HG02642 (cell line): Measurements from ENCODE around the gene DHX16.
"Not testable (repeated sequence)": the region's sequence is repeated elsewhere in the genome, so short reads cannot be mapped to it uniquely, and the experiment has no call there.

ENCODE experiments used
- ATAC-seq: cut with Tn5 transposase; IDR thresholded peaks from one replicate; pipeline ENCODE4 v1.9.1; 2021; ENCODE audit warnings: mild to moderate bottlenecking; ENCODE audit not compliant: unreplicated experiment, poor library complexity

The DHX16 gene

GRCh38 chr6:30681766-30682142 is 8.9 kb upstream of the DHX16 start:
- no peak for ATAC-seq

- no peak for ATAC-seq
Measured at GRCh38 chr6:30679765-30680535, 7.1 kb upstream of the DHX16 start.

GRCh38 chr6:30678964-30679726 is 6.3 kb upstream of the DHX16 start:
- ATAC-seq = peak; percentile 45

- no peak for ATAC-seq
Measured at GRCh38 chr6:30676660-30677285, 4.0 kb upstream of the DHX16 start.

GRCh38 chr6:30670760-30671527 is 1.9 kb downstream of the DHX16 start:
- ATAC-seq = no peak

GRCh38 chr6:30666300-30666699 is 6.5 kb downstream of the DHX16 start:
- ATAC-seq = not testable (repeated sequence)

- ATAC-seq = no peak
Measured at GRCh38 chr6:30664994-30665767, 7.6 kb downstream of the DHX16 start.

GRCh38 chr6:30657922-30658321 is 14.9 kb downstream of the DHX16 start:
- not testable (repeated sequence) for ATAC-seq

- no peak for ATAC-seq
Measured at GRCh38 chr6:30657454-30657853, 15.4 kb downstream of the DHX16 start.

- ATAC-seq = no peak
Measured at GRCh38 chr6:30656513-30656912, 16.3 kb downstream of the DHX16 start.

- ATAC-seq = no peak
Measured at GRCh38 chr6:30655743-30656094, 17.1 kb downstream of the DHX16 start.

- ATAC-seq = no peak
Measured at GRCh38 chr6:30654798-30655742, 17.7 kb downstream of the DHX16 start.

GRCh38 chr6:30651143-30651542 is 21.7 kb downstream of the DHX16 start:
- no peak for ATAC-seq

- peak; percentile 76 for ATAC-seq
Measured at GRCh38 chr6:30647242-30648116, 25.3 kb downstream of the DHX16 start.

GRCh38 chr6:30646450-30647241 is 26.2 kb downstream of the DHX16 start, which contains the start of gene C6orf136:
Gene C6orf136, plus strand, starts transcription at chr6:30647133. Its CDS starts 99 bp downstream, at chr6:30647232.
- ATAC-seq = peak; percentile 60

- ATAC-seq = no peak
Measured at GRCh38 chr6:30645989-30646388, 26.8 kb downstream of the DHX16 start.

- ATAC-seq = no peak
Measured at GRCh38 chr6:30644769-30645168, 28.0 kb downstream of the DHX16 start.
